ENCODE measurements around the gene PFN4. TPM values are rescaled to one million over a fixed set of nuclear protein-coding genes. Genes with fewer than 3 reads are reported as not detected.
A peak's percentile ranks its signal among the peaks of the same experiment; 100 is the strongest.

The PFN4 gene
- total RNA-seq, 1 donor from 2014 or later = 1.0 TPM

DNA sequence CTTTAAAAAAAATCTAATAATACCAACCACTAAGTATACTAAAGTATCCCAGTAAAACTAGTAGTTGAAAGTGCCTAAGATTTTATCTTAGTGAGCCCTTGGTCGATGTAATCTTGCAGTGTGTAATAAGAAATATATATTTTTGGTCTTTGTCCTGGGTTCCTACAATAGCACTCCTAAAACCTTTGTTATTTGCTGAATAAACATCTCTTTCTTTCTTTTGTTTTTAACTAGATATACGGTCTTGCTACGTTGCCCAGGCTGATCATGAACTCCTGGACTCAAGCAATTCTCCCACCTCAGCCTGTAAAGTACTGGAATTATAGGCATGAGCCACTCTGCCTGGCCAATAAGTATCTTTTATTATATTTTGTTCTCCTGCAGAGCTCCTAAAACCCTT, 36.1 kb downstream of the PFN4 start:
- Mint-ChIP-seq H3K4me3 (ENCODE audit: unreplicated experiment) (no peak overlapping the region), H3K27me3 (ENCODE audit: unreplicated experiment) (peaks cover 4% of the 10 kb centered on the region), H3K27ac (ENCODE audit: unreplicated experiment) (no peak overlapping the region), H3K9me3 (ENCODE audit: unreplicated experiment) (no peaks in the 10 kb centered on the region), H3K36me3 (ENCODE audit: low read depth, unreplicated experiment) (peaks cover 5% of the 10 kb centered on the region), H3K4me1 (ENCODE audit: unreplicated experiment) (peaks cover 12% of the 10 kb centered on the region)
- TF ChIP-seq CTCF (IDR thresholded peaks at IDR 0.05; ENCODE audit: unreplicated experiment) = no peak
- no peak for DNase-seq (ENCODE audit: low spot score)

DNA sequence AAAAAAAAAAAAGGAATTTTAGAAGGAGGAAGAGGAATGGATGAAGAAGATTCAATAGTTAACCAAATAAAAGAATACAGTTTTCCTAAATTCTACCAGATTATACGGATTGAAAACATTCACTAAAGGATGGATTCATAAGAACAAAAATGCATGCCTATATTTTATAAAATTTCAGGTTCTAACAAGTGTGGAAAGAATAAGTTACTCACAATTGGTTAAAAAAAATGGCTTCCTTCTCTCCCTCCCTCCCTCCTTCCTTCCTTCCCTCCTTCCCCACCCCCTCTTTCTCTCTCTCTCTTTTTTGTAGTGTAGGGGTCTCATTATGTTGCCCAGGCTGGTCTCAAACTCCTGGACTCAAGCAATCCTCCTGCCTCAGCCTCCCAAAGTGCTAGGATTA, 36.9 kb downstream of the PFN4 start:
- H3K4me3 Mint-ChIP-seq (ENCODE audit: unreplicated experiment) = no peak overlapping the region
- peaks cover 9% of the 10 kb centered on the region for H3K36me3 Mint-ChIP-seq (ENCODE audit: low read depth, unreplicated experiment)
- DNase-seq (ENCODE audit: low spot score) = no peak
- H3K27me3 Mint-ChIP-seq (ENCODE audit: unreplicated experiment) = peaks cover 4% of the 10 kb centered on the region
- no peak overlapping the region for H3K27ac Mint-ChIP-seq (ENCODE audit: unreplicated experiment)
- no peak for TF ChIP-seq CTCF (IDR thresholded peaks at IDR 0.05; ENCODE audit: unreplicated experiment)
- peaks cover 12% of the 10 kb centered on the region for H3K4me1 Mint-ChIP-seq (ENCODE audit: unreplicated experiment)
- no peaks in the 10 kb centered on the region for H3K9me3 Mint-ChIP-seq (ENCODE audit: unreplicated experiment)

GRCh38 chr2:24085200-24085489, 38.0 kb downstream of the PFN4 start:
- Mint-ChIP-seq H3K27me3 (ENCODE audit: unreplicated experiment) (peaks cover 4% of the 10 kb centered on the region), H3K27ac (ENCODE audit: unreplicated experiment) (peak overlapping the region; percentile 90), H3K4me3 (ENCODE audit: unreplicated experiment) (peak overlapping the region; percentile 86), H3K36me3 (ENCODE audit: low read depth, unreplicated experiment) (peaks cover 15% of the 10 kb centered on the region), H3K4me1 (ENCODE audit: unreplicated experiment) (peaks cover 12% of the 10 kb centered on the region), H3K9me3 (ENCODE audit: unreplicated experiment) (no peaks in the 10 kb centered on the region)
- no peak for TF ChIP-seq CTCF (IDR thresholded peaks at IDR 0.05; ENCODE audit: unreplicated experiment)
- DNase-seq (ENCODE audit: low spot score) = no peak

GRCh38 chr2:24084386-24085199, 38.5 kb downstream of the PFN4 start, which contains the start of gene TP53I3:
Gene TP53I3, minus strand, starts transcription at chr2:24084834. Its CDS starts 508 bp downstream, at chr2:24084326.
- Mint-ChIP-seq H3K4me3 (ENCODE audit: unreplicated experiment) (peak within 1 kb of the TSS; percentile 95), H3K27me3 (ENCODE audit: unreplicated experiment) (peaks cover 4% of the 10 kb centered on the region), H3K27ac (ENCODE audit: unreplicated experiment) (peak within 1 kb of the TSS; percentile 90), H3K4me1 (ENCODE audit: unreplicated experiment) (peaks cover 12% of the 10 kb centered on the region), H3K36me3 (ENCODE audit: low read depth, unreplicated experiment) (peaks cover 17% of the 10 kb centered on the region), H3K9me3 (ENCODE audit: unreplicated experiment) (no peaks in the 10 kb centered on the region)
- peak; percentile 97 for TF ChIP-seq CTCF (IDR thresholded peaks at IDR 0.05; ENCODE audit: unreplicated experiment)
- DNase-seq (ENCODE audit: low spot score) = peak; percentile 99

Measured in endothelial cell (in vitro differentiated cells).